Astrocyte of the cerebellum (primary cell): ENCODE data around the gene CCDC13.
A peak's percentile ranks its signal among the peaks of the same experiment; 100 is the strongest.

ENCODE experiments used
- DNase-seq: peaks from one replicate; pipeline ENCODE4 v3.0.0-alpha.2; 2011; ENCODE audit warnings: low read depth
- H3K4me3 ChIP-seq: 2 replicates; pipeline ENCODE4 v1.5.1; 2011; ENCODE audit warnings: mild to moderate bottlenecking, low read depth, low read length, moderate library complexity
- in situ Hi-C: cut with HindIII; loops from 2 replicates; pipeline ENCODE4 v1.10.0; 2017; ENCODE audit warnings: low sequenced_read_pairs
- TF ChIP-seq, protein P1 (sequence below): IDR thresholded peaks from 2 replicates; pipeline ENCODE4 v1.5.1; 2012; ENCODE audit warnings: low read length, low read depth, moderate library complexity, mild to moderate bottlenecking; ENCODE audit errors: missing control alignments

The CCDC13 gene

GRCh38 chr3:42780892-42781700 lies 8.0 kb upstream of the CCDC13 start:
- TF ChIP-seq, protein P1, sequence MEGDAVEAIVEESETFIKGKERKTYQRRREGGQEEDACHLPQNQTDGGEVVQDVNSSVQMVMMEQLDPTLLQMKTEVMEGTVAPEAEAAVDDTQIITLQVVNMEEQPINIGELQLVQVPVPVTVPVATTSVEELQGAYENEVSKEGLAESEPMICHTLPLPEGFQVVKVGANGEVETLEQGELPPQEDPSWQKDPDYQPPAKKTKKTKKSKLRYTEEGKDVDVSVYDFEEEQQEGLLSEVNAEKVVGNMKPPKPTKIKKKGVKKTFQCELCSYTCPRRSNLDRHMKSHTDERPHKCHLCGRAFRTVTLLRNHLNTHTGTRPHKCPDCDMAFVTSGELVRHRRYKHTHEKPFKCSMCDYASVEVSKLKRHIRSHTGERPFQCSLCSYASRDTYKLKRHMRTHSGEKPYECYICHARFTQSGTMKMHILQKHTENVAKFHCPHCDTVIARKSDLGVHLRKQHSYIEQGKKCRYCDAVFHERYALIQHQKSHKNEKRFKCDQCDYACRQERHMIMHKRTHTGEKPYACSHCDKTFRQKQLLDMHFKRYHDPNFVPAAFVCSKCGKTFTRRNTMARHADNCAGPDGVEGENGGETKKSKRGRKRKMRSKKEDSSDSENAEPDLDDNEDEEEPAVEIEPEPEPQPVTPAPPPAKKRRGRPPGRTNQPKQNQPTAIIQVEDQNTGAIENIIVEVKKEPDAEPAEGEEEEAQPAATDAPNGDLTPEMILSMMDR: peak; percentile 67
- H3K4me3 ChIP-seq: no peak overlapping the region
- in situ Hi-C loops: no loop called here
- peak; percentile 76 for DNase-seq

GRCh38 chr3:42780398-42780797 lies 7.3 kb upstream of the CCDC13 start:
- no peak for DNase-seq
- TF ChIP-seq, protein P1: no peak
- in situ Hi-C loops: no loop called here

DNA sequence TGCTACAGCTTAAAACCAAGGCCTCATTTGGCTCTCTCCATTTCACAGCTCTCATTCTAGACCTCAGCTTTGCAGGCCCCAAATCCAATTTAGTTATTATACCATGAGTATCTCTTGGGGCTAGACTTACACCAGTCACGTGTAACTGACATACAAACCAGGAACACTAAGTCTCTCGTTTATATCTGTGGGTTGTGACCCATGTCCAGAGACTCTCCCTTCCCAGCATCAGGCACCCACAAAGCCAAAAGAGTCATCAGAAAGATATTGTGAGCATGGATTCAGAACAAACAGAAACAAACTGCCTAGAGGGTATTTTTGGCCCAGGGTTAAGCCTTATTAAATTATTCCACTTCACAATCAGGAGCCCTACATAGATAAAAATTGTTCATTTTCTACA lies 5.6 kb upstream of the CCDC13 start:
- H3K4me3 ChIP-seq: no peak overlapping the region
- DNase-seq: no peak
- TF ChIP-seq, protein P1: no peak
- in situ Hi-C loops: no loop called here

More at GRCh38 chr3:42780398-42780797, 7.3 kb upstream of the CCDC13 start:
- H3K4me3 ChIP-seq: no peak overlapping the region

DNA sequence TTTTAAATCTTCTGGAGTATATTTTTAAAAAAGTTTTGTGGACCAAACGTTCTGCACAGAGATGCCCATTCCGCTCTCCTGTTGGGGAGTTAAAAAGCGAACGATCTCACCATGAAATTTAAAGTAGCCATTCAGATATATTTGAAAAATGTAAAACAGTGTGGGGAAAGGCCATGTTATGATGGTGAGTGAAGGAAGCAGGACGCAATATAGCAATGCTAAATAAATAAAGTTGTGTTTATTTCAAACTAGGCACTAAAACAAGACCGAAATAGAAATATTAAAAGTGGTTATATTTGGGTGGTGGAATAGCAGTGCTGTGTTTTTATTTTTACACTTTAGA lies 327 bp upstream of the CCDC13 start:
- TF ChIP-seq, protein P1: no peak
- DNase-seq: no peak
- in situ Hi-C loops: no loop called here
- peak overlapping the region; percentile 56 for H3K4me3 ChIP-seq

DNA sequence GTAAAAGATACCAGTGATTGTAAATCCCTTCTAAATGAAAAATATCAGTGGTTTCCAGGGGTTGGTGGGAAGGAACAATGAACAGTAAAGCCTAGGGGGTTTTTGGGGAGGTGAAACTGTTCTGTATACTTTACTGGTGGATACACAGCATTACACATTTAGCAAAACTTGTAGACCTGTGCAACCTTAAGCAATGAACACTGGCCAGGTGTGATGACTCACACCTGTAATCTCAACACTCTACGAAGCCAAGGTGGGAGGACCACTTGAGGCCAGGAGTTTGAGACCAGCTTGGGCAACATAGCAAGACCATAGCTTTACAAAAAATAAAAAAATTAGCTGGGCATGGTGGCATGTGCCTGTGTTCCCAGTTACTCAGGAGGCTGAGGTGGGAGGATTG lies 1.8 kb downstream of the CCDC13 start:
- TF ChIP-seq, protein P1: no peak
- no peak overlapping the region for H3K4me3 ChIP-seq
- DNase-seq: no peak
- in situ Hi-C loops: no loop called here

DNA sequence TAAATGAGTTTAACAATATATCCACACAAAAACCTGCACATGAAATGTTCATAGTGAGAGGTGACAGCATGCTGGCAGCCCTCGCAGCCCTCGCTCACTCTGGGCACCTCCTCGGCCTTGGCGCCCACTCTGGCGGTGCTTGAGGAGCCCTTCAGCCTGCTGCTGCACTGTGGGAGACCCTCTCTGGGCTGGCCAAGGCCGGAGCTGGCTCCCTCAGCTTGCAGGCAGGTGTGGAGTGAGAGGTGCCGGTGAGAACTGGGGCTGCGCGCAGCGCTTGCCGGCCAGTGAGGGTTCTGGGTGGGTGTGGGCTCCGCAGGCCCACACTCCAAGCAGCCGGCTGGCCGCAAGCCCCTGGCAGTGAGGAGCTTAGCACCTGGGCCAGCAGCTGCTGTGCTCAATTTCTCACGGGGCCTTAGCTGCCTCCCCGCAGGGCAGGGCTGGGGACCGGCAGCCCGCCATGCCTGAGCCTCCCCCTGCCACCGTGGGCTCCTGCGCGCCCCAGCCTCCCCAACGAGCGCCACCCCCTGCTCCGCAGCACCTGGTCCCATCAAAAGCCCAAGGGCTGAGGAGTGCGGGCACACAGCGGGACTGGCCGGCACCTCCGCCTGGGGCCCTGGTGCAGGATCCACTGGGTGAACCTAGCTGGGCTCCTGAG lies 3.4 kb downstream of the CCDC13 start:
- TF ChIP-seq, protein P1: no peak
- H3K4me3 ChIP-seq: no peak overlapping the region
- in situ Hi-C loops: no loop called here
- DNase-seq: no peak
